ENCODE measurements around the gene RLF. TPM values are rescaled to one million over a fixed set of nuclear protein-coding genes. Genes with fewer than 3 reads are reported as not detected.

RLF gene, protein sequence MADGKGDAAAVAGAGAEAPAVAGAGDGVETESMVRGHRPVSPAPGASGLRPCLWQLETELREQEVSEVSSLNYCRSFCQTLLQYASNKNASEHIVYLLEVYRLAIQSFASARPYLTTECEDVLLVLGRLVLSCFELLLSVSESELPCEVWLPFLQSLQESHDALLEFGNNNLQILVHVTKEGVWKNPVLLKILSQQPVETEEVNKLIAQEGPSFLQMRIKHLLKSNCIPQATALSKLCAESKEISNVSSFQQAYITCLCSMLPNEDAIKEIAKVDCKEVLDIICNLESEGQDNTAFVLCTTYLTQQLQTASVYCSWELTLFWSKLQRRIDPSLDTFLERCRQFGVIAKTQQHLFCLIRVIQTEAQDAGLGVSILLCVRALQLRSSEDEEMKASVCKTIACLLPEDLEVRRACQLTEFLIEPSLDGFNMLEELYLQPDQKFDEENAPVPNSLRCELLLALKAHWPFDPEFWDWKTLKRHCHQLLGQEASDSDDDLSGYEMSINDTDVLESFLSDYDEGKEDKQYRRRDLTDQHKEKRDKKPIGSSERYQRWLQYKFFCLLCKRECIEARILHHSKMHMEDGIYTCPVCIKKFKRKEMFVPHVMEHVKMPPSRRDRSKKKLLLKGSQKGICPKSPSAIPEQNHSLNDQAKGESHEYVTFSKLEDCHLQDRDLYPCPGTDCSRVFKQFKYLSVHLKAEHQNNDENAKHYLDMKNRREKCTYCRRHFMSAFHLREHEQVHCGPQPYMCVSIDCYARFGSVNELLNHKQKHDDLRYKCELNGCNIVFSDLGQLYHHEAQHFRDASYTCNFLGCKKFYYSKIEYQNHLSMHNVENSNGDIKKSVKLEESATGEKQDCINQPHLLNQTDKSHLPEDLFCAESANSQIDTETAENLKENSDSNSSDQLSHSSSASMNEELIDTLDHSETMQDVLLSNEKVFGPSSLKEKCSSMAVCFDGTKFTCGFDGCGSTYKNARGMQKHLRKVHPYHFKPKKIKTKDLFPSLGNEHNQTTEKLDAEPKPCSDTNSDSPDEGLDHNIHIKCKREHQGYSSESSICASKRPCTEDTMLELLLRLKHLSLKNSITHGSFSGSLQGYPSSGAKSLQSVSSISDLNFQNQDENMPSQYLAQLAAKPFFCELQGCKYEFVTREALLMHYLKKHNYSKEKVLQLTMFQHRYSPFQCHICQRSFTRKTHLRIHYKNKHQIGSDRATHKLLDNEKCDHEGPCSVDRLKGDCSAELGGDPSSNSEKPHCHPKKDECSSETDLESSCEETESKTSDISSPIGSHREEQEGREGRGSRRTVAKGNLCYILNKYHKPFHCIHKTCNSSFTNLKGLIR (N-terminal part only)
- total RNA-seq: 21.6 and 27.1 TPM in 2 replicates

GRCh38 chr1:40161125-40161887 is at the start of gene RLF:
TSS of gene RLF (plus strand) at chr1:40161387. CDS start at chr1:40161400, 13 bp downstream.

GRCh38 chr1:40247655-40248054 is 86.5 kb downstream of the RLF start, which contains the start of gene TMCO2:
TSS of gene TMCO2 (plus strand) at chr1:40247937. CDS start at chr1:40247994, 57 bp downstream.

GRCh38 chr1:40257688-40258444 is 96.7 kb downstream of the RLF start, which contains the start of gene ZMPSTE24:
TSS of gene ZMPSTE24 (plus strand) at chr1:40258236. CDS start at chr1:40258272, 36 bp downstream.

Small RNA genes lying within 50 kb of the gene (small RNA-seq; reads per million reads assigned to genes)
- not detected for gene RNU6-1237P

Other genes with a start within 250 kb of the RLF start
- 0.39 and 3.6 TPM in 2 replicates for gene MFSD2A, start 206.2 kb upstream of the RLF start, total RNA-seq
- 162 and 614 TPM in 2 replicates for gene CAP1, start 120.7 kb upstream of the RLF start, total RNA-seq
- 17.3 and 38.2 TPM in 2 replicates for gene PPT1, start 64.1 kb upstream of the RLF start, total RNA-seq
- gene TMCO2, start 86.5 kb downstream of the RLF start, total RNA-seq: not detected in 2 replicates
- 22.8 and 57.2 TPM in 2 replicates for gene ZMPSTE24, start 96.8 kb downstream of the RLF start, total RNA-seq
- 1.6 and 4.1 TPM in 2 replicates for gene COL9A2, start 155.9 kb downstream of the RLF start, total RNA-seq
- gene SMAP2, start 212.3 kb downstream of the RLF start, total RNA-seq: 6.7 and 13.2 TPM in 2 replicates

Data from placental epithelial cell (primary cell).